WERI-Rb-1 (cell line): Measurements from ENCODE around the gene INSYN1.

Experiments
- DNase-seq: peaks from one replicate; pipeline ENCODE4 v3.0.0-alpha.2; 2020
- H3K27ac ChIP-seq: fragments of 250-450 bp; sonication (Bioruptor Pico); 2 replicates; pipeline ENCODE4 v1.5.1; 2020; ENCODE audit warnings: mild to moderate bottlenecking, moderate library complexity
- H3K27me3 ChIP-seq: fragments of 250-450 bp; sonication (Bioruptor Pico); 2 replicates; pipeline ENCODE4 v1.5.1; 2021; ENCODE audit warnings: mild to moderate bottlenecking, low read depth, moderate library complexity; ENCODE audit not compliant: insufficient read depth, severe bottlenecking
- H3K36me3 ChIP-seq: fragments of 250-450 bp; sonication (Bioruptor Pico); 2 replicates; pipeline ENCODE4 v1.5.1; 2020; ENCODE audit warnings: mild to moderate bottlenecking, moderate library complexity
- H3K4me3 ChIP-seq: 2 replicates; pipeline ENCODE4 v1.5.1; 2011; ENCODE audit warnings: low read depth, mild to moderate bottlenecking, control low read depth, low read length
- H3K9me3 ChIP-seq: fragments of 250-450 bp; sonication (Bioruptor Pico); 2 replicates; pipeline ENCODE4 v1.5.1; 2021; ENCODE audit warnings: mild to moderate bottlenecking, moderate library complexity; ENCODE audit not compliant: severe bottlenecking
- CTCF ChIP-seq: IDR thresholded peaks from 2 replicates; pipeline ENCODE4 v1.5.1; 2011; ENCODE audit warnings: low read depth, mild to moderate bottlenecking, control low read depth, inconsistent platforms, low read length

Gene INSYN1

DNA sequence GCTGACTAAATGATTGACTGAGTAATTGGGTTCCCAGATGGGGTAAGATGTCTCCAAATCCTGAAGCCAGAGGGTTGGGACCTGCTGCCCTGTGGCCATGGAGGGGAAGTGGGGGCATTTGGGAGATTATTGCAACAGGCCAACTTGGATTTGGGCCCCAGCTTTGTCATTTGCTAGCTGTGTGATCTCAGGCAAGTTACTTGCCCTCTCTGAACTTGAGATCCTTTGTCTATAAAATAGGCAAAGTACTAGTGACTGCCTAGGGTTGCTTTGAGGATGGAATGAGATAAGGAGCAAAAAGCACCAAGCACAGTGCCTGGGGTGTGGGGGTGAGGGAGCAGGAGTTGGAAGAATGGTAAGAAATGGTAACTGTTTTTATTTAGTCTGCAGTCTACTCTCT, 4.4 kb upstream of the INSYN1 start:
- no peak overlapping the region for H3K4me3 ChIP-seq
- no peaks in the 10 kb centered on the region for H3K36me3 ChIP-seq
- H3K27me3 ChIP-seq = no peaks in the 10 kb centered on the region
- DNase-seq = no peak
- no peak for TF ChIP-seq CTCF
- no peak overlapping the region for H3K27ac ChIP-seq
- H3K9me3 ChIP-seq = no peaks in the 10 kb centered on the region

GRCh38 chr15:73756947-73757513, 3.9 kb upstream of the INSYN1 start:
- no peaks in the 10 kb centered on the region for H3K27me3 ChIP-seq
- no peaks in the 10 kb centered on the region for H3K9me3 ChIP-seq
- no peaks in the 10 kb centered on the region for H3K36me3 ChIP-seq
- TF ChIP-seq CTCF = no peak
- H3K4me3 ChIP-seq = no peak overlapping the region
- H3K27ac ChIP-seq = no peak overlapping the region
- no peak for DNase-seq

DNA sequence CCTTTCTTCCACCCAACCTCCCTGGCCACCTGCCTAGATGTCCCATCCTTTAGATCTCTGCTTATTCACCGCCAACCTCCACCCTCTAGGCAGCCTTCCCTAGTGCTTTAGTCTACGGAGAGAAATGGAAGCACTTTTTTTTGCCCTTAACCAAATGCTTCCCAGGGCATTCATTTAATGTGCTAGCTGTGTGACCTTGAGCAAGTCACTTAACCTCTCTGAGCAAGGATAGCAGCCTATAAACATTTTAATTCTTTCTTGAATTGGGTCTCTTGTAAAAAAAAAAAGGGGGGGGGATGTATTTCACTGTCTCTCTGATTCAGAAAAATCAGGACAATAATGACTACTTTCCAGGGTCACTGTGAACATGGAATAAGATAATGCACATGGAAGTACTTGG, 3.2 kb upstream of the INSYN1 start:
- Histone ChIP-seq H3K27ac (no peak overlapping the region), H3K27me3 (no peaks in the 10 kb centered on the region), H3K9me3 (no peaks in the 10 kb centered on the region), H3K36me3 (no peaks in the 10 kb centered on the region), H3K4me3 (no peak overlapping the region)
- TF ChIP-seq CTCF = no peak
- DNase-seq = no peak

DNA sequence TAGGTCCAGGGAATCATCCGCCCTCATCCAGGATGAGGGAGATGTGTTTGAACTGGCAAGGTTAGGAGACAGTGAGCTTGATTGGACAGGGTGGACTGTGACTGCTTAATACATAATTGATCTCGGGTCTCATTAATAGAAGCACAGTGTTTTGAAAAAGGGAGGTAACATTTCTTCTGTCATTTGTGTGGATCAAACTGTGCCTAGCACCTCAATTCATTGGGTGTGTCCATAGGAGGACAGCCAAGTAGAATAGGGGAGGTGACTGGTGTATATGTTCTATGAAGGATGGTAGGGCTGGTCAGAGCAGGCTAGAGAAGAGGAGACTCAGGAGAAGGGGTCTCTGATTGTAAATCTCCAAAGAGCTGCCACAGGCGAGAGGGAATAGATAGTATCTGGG, 2.8 kb upstream of the INSYN1 start:
- H3K4me3 ChIP-seq = no peak overlapping the region
- no peaks in the 10 kb centered on the region for H3K36me3 ChIP-seq
- no peak for TF ChIP-seq CTCF
- H3K9me3 ChIP-seq = no peaks in the 10 kb centered on the region
- DNase-seq = no peak
- no peaks in the 10 kb centered on the region for H3K27me3 ChIP-seq
- H3K27ac ChIP-seq = no peak overlapping the region

- Histone ChIP-seq H3K9me3 (no peaks in the 10 kb centered on the region), H3K27me3 (no peaks in the 10 kb centered on the region), H3K27ac (no peak overlapping the region), H3K4me3 (no peak overlapping the region), H3K36me3 (no peaks in the 10 kb centered on the region)
- TF ChIP-seq CTCF = no peak
- DNase-seq = no peak
These were observed 2.3 kb upstream of the INSYN1 start for GRCh38 chr15:73755481-73755880.

- H3K4me3 ChIP-seq = no peak overlapping the region
- H3K27me3 ChIP-seq = no peaks in the 10 kb centered on the region
- H3K9me3 ChIP-seq = no peaks in the 10 kb centered on the region
- TF ChIP-seq CTCF = no peak
- H3K36me3 ChIP-seq = peaks cover 8% of the 10 kb centered on the region
- H3K27ac ChIP-seq = no peak overlapping the region
- no peak for DNase-seq
These were observed 1.3 kb upstream of the INSYN1 start for GRCh38 chr15:73754461-73754860.
